H1 (cell line): Measurements from ENCODE around the gene MIPOL1. TPM values are rescaled to one million over a fixed set of nuclear protein-coding genes. Genes with fewer than 3 reads are reported as not detected.
"Not testable (repeated sequence)": the region's sequence is repeated elsewhere in the genome, so short reads cannot be mapped to it uniquely, and the experiment has no call there.

Experiments used
- CTCF ChIA-PET: fragments of 300-600 bp; sonication (Branson Sonifier 250); formaldehyde crosslinking; loops from one replicate; lab custom pipeline; 2021; ENCODE audit not compliant: partially characterized antibody; lab: Charles Lee
- POLR2A ChIA-PET: fragments of 300-600 bp; sonication (Branson Sonifier 250); formaldehyde crosslinking; loops from one replicate; lab custom pipeline; 2021; ENCODE audit warnings: inconsistent platforms; ENCODE audit not compliant: partially characterized antibody; lab: Charles Lee
- DNase-seq, 2 experiments: peaks; one replicate each; pipeline versions ENCODE4 v3.0.0 to v3.0.0-alpha.2; 2010 to 2022; ENCODE audit warnings: low spot score in 2 of 2, low read depth in 1 of 2, mixed read lengths in 1 of 2
- FAIRE-seq: peaks from 2 replicates; lab custom pipeline; 2011; peaks lifted over from hg19 to GRCh38; lab: Jason Lieb, UNC
- H2AFZ ChIP-seq: 2 replicates; pipeline ENCODE4 v1.8.1; 2012; ENCODE audit warnings: low read length, inconsistent platforms
- H2AK5ac ChIP-seq: 2 replicates; pipeline ENCODE4 v1.6.1; 2013; ENCODE audit warnings: low read depth, low read length
- H2BK120ac ChIP-seq: replicated peaks from 2 replicates; pipeline ENCODE3; 2013; ENCODE audit warnings: low read depth, low read length, inconsistent platforms
- H2BK12ac ChIP-seq: 2 replicates; pipeline ENCODE4 v1.6.1; 2013; ENCODE audit warnings: low read depth, low read length
- H2BK15ac ChIP-seq: 2 replicates; pipeline ENCODE4 v1.6.1; 2013; ENCODE audit warnings: low read length
- H2BK20ac ChIP-seq: 2 replicates; pipeline ENCODE4 v1.6.1; 2013; ENCODE audit warnings: low read length
- H2BK5ac ChIP-seq: 2 replicates; pipeline ENCODE4 v1.6.1; 2013; ENCODE audit warnings: low read depth, low read length
- H3K14ac ChIP-seq: 2 replicates; pipeline ENCODE4 v1.6.1; 2013; ENCODE audit warnings: inconsistent platforms; ENCODE audit not compliant: insufficient read length
- H3K18ac ChIP-seq: 2 replicates; pipeline ENCODE4 v1.6.1; 2013; ENCODE audit warnings: low read length; ENCODE audit errors: extremely low read depth
- H3K23ac ChIP-seq: 2 replicates; pipeline ENCODE4 v1.6.1; 2013; ENCODE audit warnings: inconsistent platforms; ENCODE audit not compliant: insufficient read length
- H3K23me2 ChIP-seq: 2 replicates; pipeline ENCODE4 v1.6.1; 2013; ENCODE audit warnings: low read depth, low read length
- H3K27ac ChIP-seq: 2 replicates; pipeline ENCODE4 v1.6.1; 2011; ENCODE audit warnings: low read depth, low read length, inconsistent platforms
- H3K27me3 ChIP-seq, 4 experiments: replicated peaks in 1 of 4; 1 replicate in 1 of 4; 2 replicates in 3 of 4; pipeline versions ENCODE4 v1.6.1 to v1.8.1; 2011 to 2013; ENCODE audit warnings: low read length in 3 of 4, mild to moderate bottlenecking in 3 of 4, inconsistent platforms in 2 of 4, mixed read lengths in 2 of 4, moderate library complexity in 1 of 4; ENCODE audit not compliant: control insufficient read depth in 3 of 4, insufficient read depth in 3 of 4; ENCODE audit errors: extremely low read depth in 1 of 4
- H3K36me3 ChIP-seq, 4 experiments: 2 replicates each; pipeline versions ENCODE4 v1.6.1 to v1.8.1; 2011 to 2013; ENCODE audit warnings: mild to moderate bottlenecking in 4 of 4, low read length in 3 of 4, moderate library complexity in 2 of 4, control low read depth in 1 of 4, inconsistent platforms in 1 of 4; ENCODE audit not compliant: insufficient read depth in 4 of 4, control insufficient read depth in 2 of 4
- H3K4ac ChIP-seq: replicated peaks from 2 replicates; pipeline ENCODE3; 2013; ENCODE audit warnings: low read length, low read depth, mixed read lengths, inconsistent platforms; ENCODE audit not compliant: insufficient read length
- H3K4me1 ChIP-seq, 4 experiments: replicated peaks in 1 of 4; 1 replicate in 1 of 4; 2 replicates in 3 of 4; pipeline versions ENCODE4 v1.6.1 to v1.8.1; 2011 to 2013; ENCODE audit warnings: low read length in 3 of 4, inconsistent platforms in 2 of 4, mixed read lengths in 1 of 4; ENCODE audit not compliant: insufficient read depth in 4 of 4, control insufficient read depth in 3 of 4
- H3K4me2 ChIP-seq, 2 experiments: 2 replicates each; pipeline versions ENCODE4 v1.6.1 to v1.8.1; 2011 to 2013; ENCODE audit warnings: low read depth in 2 of 2, low read length in 2 of 2, control low read depth in 1 of 2, inconsistent platforms in 1 of 2, mild to moderate bottlenecking in 1 of 2; ENCODE audit not compliant: insufficient read depth in 1 of 2
- H3K4me3 ChIP-seq, 4 experiments: fragments of 200-600, 300-600 bp in 1 of 4; sonication (generic), shearing (Covaris generic), sonication (Bioruptor Twin) in 1 of 4; 2 replicates each; pipeline versions ENCODE4 v1.5.1 to v1.8.1; 2011 to 2016; ENCODE audit warnings: low read length in 4 of 4, low read depth in 3 of 4, control low read depth in 2 of 4, inconsistent platforms in 2 of 4, mild to moderate bottlenecking in 2 of 4, mixed read lengths in 1 of 4, moderate library complexity in 1 of 4; ENCODE audit not compliant: insufficient read depth in 2 of 4; ENCODE audit errors: extremely low read depth in 1 of 4
- H3K56ac ChIP-seq: replicated peaks from 2 replicates; pipeline ENCODE3; 2013; ENCODE audit warnings: low read depth, mild to moderate bottlenecking, mixed read lengths, low read length, inconsistent platforms; ENCODE audit not compliant: insufficient read length
- H3K79me1 ChIP-seq: 2 replicates; pipeline ENCODE4 v1.6.1; 2013; ENCODE audit warnings: low read depth, low read length, control low read depth
- H3K79me2 ChIP-seq, 2 experiments: 2 replicates each; pipeline versions ENCODE4 v1.6.1 to v1.8.1; 2012 to 2013; ENCODE audit warnings: low read length in 2 of 2, mild to moderate bottlenecking in 2 of 2, inconsistent platforms in 1 of 2; ENCODE audit not compliant: insufficient read depth in 2 of 2, control insufficient read depth in 1 of 2
- H3K9ac ChIP-seq, 4 experiments: replicated peaks in 1 of 4; 1 replicate in 1 of 4; 2 replicates in 3 of 4; pipeline versions ENCODE4 v1.6.1 to v1.8.1; 2011 to 2013; ENCODE audit warnings: low read depth in 3 of 4, low read length in 3 of 4, control low read depth in 2 of 4, mild to moderate bottlenecking in 2 of 4, moderate library complexity in 2 of 4, inconsistent platforms in 1 of 4; ENCODE audit errors: extremely low read depth in 1 of 4
- H3K9me3 ChIP-seq, 2 experiments: 2 replicates each; pipeline versions ENCODE4 v1.6.1 to v1.8.1; 2012 to 2013; ENCODE audit warnings: mild to moderate bottlenecking in 2 of 2, moderate library complexity in 2 of 2, control low read depth in 1 of 2, inconsistent platforms in 1 of 2, low read depth in 1 of 2, low read length in 1 of 2, mixed read lengths in 1 of 2; ENCODE audit not compliant: insufficient read depth in 2 of 2
- H4K20me1 ChIP-seq, 2 experiments: replicated peaks in 1 of 2; 2 replicates each; pipeline versions ENCODE3 to v1.8.1; 2011 to 2013; ENCODE audit warnings: inconsistent platforms in 2 of 2, low read length in 2 of 2, mild to moderate bottlenecking in 1 of 2; ENCODE audit not compliant: insufficient read depth in 2 of 2, control insufficient read depth in 1 of 2
- H4K5ac ChIP-seq: 2 replicates; pipeline ENCODE4 v1.6.1; 2013; ENCODE audit warnings: low read length, low read depth, mixed read lengths, inconsistent platforms; ENCODE audit not compliant: insufficient read length
- H4K8ac ChIP-seq: 2 replicates; pipeline ENCODE4 v1.8.0; 2013; ENCODE audit warnings: mild to moderate bottlenecking, moderate library complexity, low read length, inconsistent platforms; ENCODE audit not compliant: insufficient read depth; ENCODE audit errors: extremely low read depth
- H4K91ac ChIP-seq: replicated peaks from 2 replicates; pipeline ENCODE3; 2013; ENCODE audit warnings: low read length, mixed read lengths, inconsistent platforms; ENCODE audit not compliant: insufficient read length
- WGBS, 2 experiments: shearing (Covaris generic) in 1 of 2; methylation state at CpG; one replicate each; pipeline versions ENCODE4 v1.1.6 to v1.1.7; 2013 to 2015; ENCODE audit warnings: low lambda C conversion rate in 2 of 2, mixed read lengths in 2 of 2, inconsistent platforms in 1 of 2, low coverage in 1 of 2, missing lambda C conversion rate in 1 of 2; ENCODE audit not compliant: insufficient replicate concordance in 2 of 2, insufficient coverage in 1 of 2, insufficient read length in 1 of 2; ENCODE audit errors: extremely low coverage in 1 of 2, missing lambda C conversion rate in 1 of 2; 5-methylcytosine and 5-hydroxymethylcytosine counted together
- polyA plus RNA-seq, 7 experiments: library from polyadenylated mRNA; depleted of rRNA in 3 of 7; stranded (reverse) in 5 of 7; unstranded in 2 of 7; fragments of >200 nt in 5 of 7; fragments of 200-250 nt in 2 of 7; gene quantifications; 1 replicate in 5 of 7; 2 replicates in 1 of 7; 4 replicates in 1 of 7; pipeline versions ENCODE4 v1.2.1 to v1.2.3, GENCODE V29; 2011 to 2013; ENCODE audit warnings: missing spikeins in 2 of 7, mixed read lengths in 2 of 7
- total RNA-seq: library from RNA; stranded (reverse); fragmentation: NEBNext Ultra II Directional; extraction: Animal tissue kit (Norgen Biotek cat#: 25700); gene quantifications from 2 replicates; pipeline ENCODE4 v1.2.1, GENCODE V29; 2021

The MIPOL1 gene
- total and polyA plus RNA-seq, 2 of the 8 experiments (the other 6 are each of a cell fraction or from before 2014, with no cell fraction given) = 2.8 to 23.9 TPM

- H4K20me1 ChIP-seq, H3K23ac ChIP-seq, H3K14ac ChIP-seq, H3K4me1 ChIP-seq, DNase-seq, H3K9ac ChIP-seq, H3K36me3 ChIP-seq, H3K56ac ChIP-seq, H2BK20ac ChIP-seq, H3K9me3 ChIP-seq, CTCF ChIA-PET, H2AK5ac ChIP-seq, H3K23me2 ChIP-seq, H3K79me2 ChIP-seq, H4K5ac ChIP-seq, H3K27me3 ChIP-seq, H3K4ac ChIP-seq, H2BK12ac ChIP-seq, H3K27ac ChIP-seq, H2BK5ac ChIP-seq, FAIRE-seq, H2BK120ac ChIP-seq, H2AFZ ChIP-seq, H3K4me2 ChIP-seq, H3K79me1 ChIP-seq, H4K91ac ChIP-seq, H3K18ac ChIP-seq, H3K4me3 ChIP-seq, H4K8ac ChIP-seq, H2BK15ac ChIP-seq: not testable (repeated sequence)
- 92% methylated on average over 7 of the region's 7 CpGs; no CpG with 5 or more reads in 1 of the 2 experiments for WGBS, 2 experiments
- POLR2A ChIA-PET = interaction anchor here (0.6 to 2.5 kb wide), 5 partner anchors 8 to 24 kb away, joined by 3 to 11 read pairs (median 4); partner anchors contain the start of genes MIPOL1 and SLC25A21
Measured at GRCh38 chr14:37180886-37181285, 16.9 kb upstream of the MIPOL1 start.
